A673 (cell line): ENCODE data around the gene VSTM1.

Experiments used
- CTCF ChIP-seq: fragments of 300-800, 200-600 bp; sonication (generic); conservative IDR thresholded peaks from 2 replicates; pipeline ENCODE4 v1.5.1; 2017; ENCODE audit warnings: low read depth, mild to moderate bottlenecking, antibody characterized with exemption, low read length, moderate library complexity, mixed read lengths
- EZH2 ChIP-seq: fragments of 200-600 bp; sonication (generic); IDR thresholded peaks from 2 replicates; pipeline ENCODE4 v1.6.1; 2017; ENCODE audit warnings: borderline replicate concordance, low read depth, mild to moderate bottlenecking, mixed read lengths, antibody characterized with exemption, low read length; ENCODE audit not compliant: poor library complexity, severe bottlenecking

- no peak for TF ChIP-seq CTCF
- no peak for TF ChIP-seq EZH2
These were observed 28.2 kb downstream of the VSTM1 start for GRCh38 chr19:54035215-54036178.
